GM20000 (cell line): Measurements from ENCODE around the gene SEPTIN11.
"Not testable (repeated sequence)": the region's sequence is repeated elsewhere in the genome, so short reads cannot be mapped to it uniquely, and the experiment has no call there.

Experiments
- DNase-seq: peaks from one replicate; pipeline ENCODE4 v3.0.0; 2012; ENCODE audit warnings: low spot score
- CTCF ChIP-seq: IDR thresholded peaks from 2 replicates; pipeline ENCODE4 v1.5.1; 2012; ENCODE audit warnings: mild to moderate bottlenecking, control low read depth; ENCODE audit errors: extremely low read depth, missing control alignments

The SEPTIN11 gene

GRCh38 chr4:76962406-76963130 is 13.0 kb downstream of the SEPTIN11 start:
- DNase-seq, result no peak
- TF ChIP-seq CTCF, result no peak

- no peak for TF ChIP-seq CTCF
- DNase-seq, result no peak
Measured at GRCh38 chr4:76963131-76963750, 13.7 kb downstream of the SEPTIN11 start.

- DNase-seq, result not testable (repeated sequence)
Measured at GRCh38 chr4:76963927-76964326, 14.4 kb downstream of the SEPTIN11 start.

- no peak for TF ChIP-seq CTCF
Measured at GRCh38 chr4:76964769-76965168, 15.2 kb downstream of the SEPTIN11 start.

GRCh38 chr4:76965866-76966579 is 16.5 kb downstream of the SEPTIN11 start:
- no peak for TF ChIP-seq CTCF

More at GRCh38 chr4:76964769-76965168, 15.2 kb downstream of the SEPTIN11 start:
- no peak for DNase-seq

GRCh38 chr4:76968937-76969336 is 19.4 kb downstream of the SEPTIN11 start:
- no peak for DNase-seq
- no peak for TF ChIP-seq CTCF

More at GRCh38 chr4:76965866-76966579, 16.5 kb downstream of the SEPTIN11 start:
- DNase-seq, result no peak

GRCh38 chr4:76969495-76969894 is 19.9 kb downstream of the SEPTIN11 start:
- no peak for DNase-seq
- no peak for TF ChIP-seq CTCF
